CD8-positive, alpha-beta memory T cell (primary cell): Measurements from ENCODE around the gene PACSIN2. TPM values are rescaled to one million over a fixed set of nuclear protein-coding genes. Genes with fewer than 3 reads are reported as not detected.
A peak's percentile ranks its signal among the peaks of the same experiment; 100 is the strongest.

Source experiments
- CTCF ChIA-PET: fragments of 350-600 bp; sonication (Branson Sonifier 250); formaldehyde crosslinking; loops from one replicate; lab custom pipeline; 2021; ENCODE audit warnings: antibody characterized with exemption; lab: Charles Lee
- POLR2A ChIA-PET: fragments of 350-600 bp; sonication (Branson Sonifier 250); formaldehyde crosslinking; loops from one replicate; lab custom pipeline; 2021; ENCODE audit warnings: antibody characterized with exemption; lab: Charles Lee
- DNase-seq, 5 donors: peaks; one replicate each; pipeline versions ENCODE4 v3.0.0 to v3.0.0-alpha.2; 2020 to 2022; ENCODE audit warnings: mixed read lengths in 1 of 5
- H3K27ac ChIP-seq: one replicate; pipeline ENCODE4 v1.7.0; 2013; ENCODE audit warnings: low read depth, mild to moderate bottlenecking, low read length, moderate library complexity
- H3K27me3 ChIP-seq: 2 replicates; pipeline ENCODE4 v1.7.0; 2013; ENCODE audit warnings: low read length, mild to moderate bottlenecking; ENCODE audit not compliant: insufficient read depth, poor library complexity, severe bottlenecking
- H3K36me3 ChIP-seq: 2 replicates; pipeline ENCODE4 v1.7.0; 2013; ENCODE audit warnings: mild to moderate bottlenecking, low read length, moderate library complexity; ENCODE audit not compliant: insufficient read depth
- H3K4me1 ChIP-seq: 2 replicates; pipeline ENCODE4 v1.7.0; 2013; ENCODE audit warnings: mild to moderate bottlenecking, low read length, moderate library complexity; ENCODE audit not compliant: insufficient read depth
- H3K4me3 ChIP-seq: 2 replicates; pipeline ENCODE4 v1.7.0; 2013; ENCODE audit warnings: mild to moderate bottlenecking, low read length
- H3K9me3 ChIP-seq: 2 replicates; pipeline ENCODE4 v1.7.0; 2013; ENCODE audit warnings: mild to moderate bottlenecking, low read length
- H3K27ac Mint-ChIP-seq, 8 donors: one replicate each; pipeline ENCODE4 v1.8.0; 2020 to 2021; ENCODE audit warnings: mixed read lengths in 8 of 8, mild to moderate bottlenecking in 6 of 8, inconsistent platforms in 3 of 8, moderate library complexity in 3 of 8
- H3K27me3 Mint-ChIP-seq, 2 donors: one replicate each; pipeline ENCODE4 v1.8.0; 2020 to 2021; ENCODE audit warnings: mixed read lengths in 2 of 2, mild to moderate bottlenecking in 1 of 2, moderate library complexity in 1 of 2
- H3K36me3 Mint-ChIP-seq, 3 donors: one replicate each; pipeline ENCODE4 v1.8.0; 2020 to 2021; ENCODE audit warnings: mixed read lengths in 3 of 3, inconsistent platforms in 1 of 3, mild to moderate bottlenecking in 1 of 3
- H3K4me1 Mint-ChIP-seq, 3 donors: one replicate each; pipeline ENCODE4 v1.8.0; 2020 to 2021; ENCODE audit warnings: mixed read lengths in 3 of 3, inconsistent platforms in 1 of 3, mild to moderate bottlenecking in 1 of 3
- H3K4me3 Mint-ChIP-seq, 7 donors: one replicate each; pipeline ENCODE4 v1.8.0; 2020 to 2021; ENCODE audit warnings: mixed read lengths in 7 of 7, mild to moderate bottlenecking in 6 of 7, moderate library complexity in 4 of 7, inconsistent platforms in 2 of 7
- H3K9me3 Mint-ChIP-seq, 5 donors: one replicate each; pipeline ENCODE4 v1.8.0; 2020 to 2022; ENCODE audit warnings: mixed read lengths in 5 of 5, mild to moderate bottlenecking in 3 of 5, moderate library complexity in 2 of 5, inconsistent platforms in 1 of 5
- polyA plus RNA-seq: library from polyadenylated mRNA; unstranded; fragments of 300-500 nt; fragmentation: Illumina TruSeq; gene quantifications from one replicate; pipeline ENCODE4 v1.2.3, GENCODE V29; 2021
- total RNA-seq, 2 experiments: library from RNA; stranded (reverse); gene quantifications; one replicate each; pipeline ENCODE4 v1.2.3, GENCODE V29; 2021

Gene PACSIN2
- total and polyA plus RNA-seq, 3 experiments from 2014 or later = 26.3 to 36.5 (median 30.2) TPM

DNA sequence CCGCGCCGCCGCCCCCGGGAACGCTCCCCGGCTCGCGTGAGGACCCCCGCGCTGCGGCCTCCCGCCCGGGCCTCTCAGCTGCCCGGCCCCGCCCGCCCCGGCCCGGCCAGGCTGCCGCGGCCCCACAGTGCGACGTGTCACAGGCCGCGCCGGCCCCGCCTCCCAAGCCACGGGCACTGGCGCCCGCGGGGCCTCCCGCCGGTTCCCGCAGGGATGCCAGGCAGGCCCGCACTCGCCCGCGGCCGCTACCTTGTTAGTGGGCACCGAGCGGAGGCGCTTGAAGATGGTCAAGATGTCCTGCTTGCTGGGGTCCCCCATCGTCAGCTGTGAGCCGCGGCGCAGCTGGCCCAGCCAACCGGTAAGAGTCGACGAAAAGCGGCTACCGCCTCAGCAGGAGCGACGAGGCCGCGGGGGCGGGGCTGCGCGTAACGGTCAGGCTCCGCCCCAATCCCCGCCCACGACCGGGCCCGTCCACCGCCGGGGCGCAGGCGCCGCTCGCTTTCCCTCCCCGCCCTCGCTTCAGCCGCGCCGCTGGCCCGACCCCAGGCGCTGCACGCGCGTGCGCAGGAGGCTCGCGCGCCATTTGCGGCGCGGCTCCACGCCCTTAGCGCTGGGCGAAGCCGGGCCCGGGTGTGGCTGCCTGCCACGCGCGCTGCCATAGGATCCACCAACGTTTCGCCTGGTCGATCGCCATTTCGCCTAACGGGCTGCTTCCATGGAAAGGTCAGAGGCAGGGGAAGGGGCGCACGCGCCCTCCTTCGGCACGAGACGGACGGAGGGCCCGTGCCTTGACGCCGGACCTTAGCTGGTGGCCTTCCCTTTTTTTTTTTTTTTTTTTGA lies 157.9 kb downstream of the PACSIN2 start, which contains the start of gene ARFGAP3:
TSS of gene ARFGAP3 (minus strand) at position 409 of the 840 bp plus-strand sequence. CDS start at position 318, 91 bp downstream.
- Histone ChIP-seq H3K36me3 (no peaks in the 10 kb centered on the region), H3K27ac (peak within 1 kb of the TSS; percentile 88), H3K27me3 (no peaks in the 10 kb centered on the region), H3K9me3 (no peaks in the 10 kb centered on the region), H3K4me3 (peak within 1 kb of the TSS; percentile 90), H3K4me1 (peaks cover 8% of the 10 kb centered on the region)
- ChIA-PET CTCF (interaction anchor here (0.7 to 1.6 kb wide), 4 partner anchors 11 to 287 kb away, joined by 3 to 5 read pairs (median 4); partner anchors contain the start of gene POLDIP3), POLR2A (interaction anchor here (1.0 to 1.9 kb wide), 3 partner anchors 11 to 330 kb away, joined by 3 to 5 read pairs (median 4); partner anchors contain the start of gene PACSIN2)
- H3K4me1 Mint-ChIP-seq = peaks cover 15 to 30% (median 15%) of the 10 kb centered on the region in 3 donors
- H3K27me3 Mint-ChIP-seq = no peaks in the 10 kb centered on the region
- H3K9me3 Mint-ChIP-seq = no peaks in the 10 kb centered on the region
- DNase-seq = peak; percentile 92 to 97 (median 94)
- peak within 1 kb of the TSS; percentile 72 to 99 (median 93) for H3K27ac Mint-ChIP-seq
- H3K4me3 Mint-ChIP-seq = peak within 1 kb of the TSS; percentile 82 to 97 (median 90)
- peaks cover 0 to 3% (median 0%) of the 10 kb centered on the region in 3 donors for H3K36me3 Mint-ChIP-seq

DNA sequence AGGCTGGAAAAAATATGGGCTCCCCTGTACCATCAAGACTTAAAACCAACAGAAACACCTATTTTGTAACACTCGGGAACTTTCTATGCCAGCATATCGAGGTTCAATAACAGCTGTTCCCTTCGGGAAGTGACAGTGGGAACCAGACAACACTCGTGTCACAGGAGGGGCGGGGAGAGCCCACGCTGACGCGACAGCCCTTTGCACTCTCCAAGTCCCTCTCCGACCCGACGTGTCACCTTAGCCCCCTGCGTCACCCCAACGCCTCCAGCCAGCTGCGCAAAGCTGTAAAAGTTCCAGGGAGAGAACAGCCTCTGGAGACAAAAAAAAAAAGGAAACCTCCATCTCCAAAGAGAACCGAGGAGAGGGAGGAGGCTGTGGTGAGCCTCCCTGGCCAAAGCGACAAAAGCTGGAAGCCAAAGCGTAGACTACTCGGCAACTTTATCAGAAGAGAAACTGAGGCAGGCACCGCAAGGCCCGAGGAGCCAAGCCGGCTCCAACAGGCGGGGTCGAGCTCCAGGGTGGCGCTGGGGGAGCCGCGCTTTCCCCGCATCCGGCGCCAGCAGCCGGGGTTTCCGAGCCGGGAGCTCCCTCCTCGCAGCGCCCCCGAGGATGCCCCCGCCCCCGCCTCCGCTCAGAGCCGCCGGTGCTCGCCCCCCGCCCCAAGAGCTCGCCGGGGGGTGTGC lies 158.6 kb downstream of the PACSIN2 start:
- Mint-ChIP-seq H3K9me3 (no peaks in the 10 kb centered on the region), H3K4me3 (peak overlapping the region; percentile 82 to 97 (median 90)), H3K27me3 (no peaks in the 10 kb centered on the region), H3K27ac (peak overlapping the region; percentile 64 to 99 (median 93)), H3K4me1 (peaks cover 16 to 34% (median 16%) of the 10 kb centered on the region in 3 donors), H3K36me3 (peaks cover 0 to 3% (median 0%) of the 10 kb centered on the region in 3 donors)
- peak overlapping the region; percentile 88 for H3K27ac ChIP-seq
- H3K9me3 ChIP-seq = no peaks in the 10 kb centered on the region
- no peaks in the 10 kb centered on the region for H3K36me3 ChIP-seq
- no peaks in the 10 kb centered on the region for H3K27me3 ChIP-seq
- peaks cover 8% of the 10 kb centered on the region for H3K4me1 ChIP-seq
- ChIA-PET POLR2A (interaction anchor here (0.6 to 1.9 kb wide), 4 partner anchors 11 to 671 kb away, joined by 3 to 5 read pairs (median 4); partner anchors contain the start of gene PACSIN2), CTCF (interaction anchor here (0.7 to 1.6 kb wide), 3 partner anchors 11 to 288 kb away, joined by 3 to 5 read pairs (median 4); partner anchors contain the start of gene POLDIP3)
- peak in 4 of 5 donors; percentile 30 to 59 (median 57) for DNase-seq
- peak overlapping the region; percentile 90 for H3K4me3 ChIP-seq

DNA sequence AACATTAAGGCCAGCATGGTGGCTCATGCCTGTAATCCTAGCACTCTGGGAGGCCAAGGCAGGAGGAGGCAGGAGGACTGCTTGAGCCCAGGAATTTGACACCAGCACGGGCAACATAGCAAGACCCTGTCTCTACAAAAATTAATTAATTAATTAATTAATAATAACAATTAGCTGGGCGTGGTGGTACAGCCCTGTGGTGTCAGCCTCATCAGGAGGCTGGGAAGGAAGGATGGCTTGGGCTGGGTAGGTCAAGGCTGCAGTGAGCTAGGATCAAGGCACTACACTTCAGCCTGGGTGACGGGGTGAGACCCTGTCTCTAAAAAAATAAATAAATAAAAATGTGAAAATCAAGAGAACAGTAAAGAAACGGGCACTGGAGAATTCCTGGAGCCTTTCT lies 159.2 kb downstream of the PACSIN2 start:
- H3K36me3 ChIP-seq = no peaks in the 10 kb centered on the region
- H3K4me1 ChIP-seq = peaks cover 8% of the 10 kb centered on the region
- peaks cover 0 to 3% (median 0%) of the 10 kb centered on the region in 3 donors for H3K36me3 Mint-ChIP-seq
- H3K4me3 Mint-ChIP-seq = peak overlapping the region; percentile 82 to 97 (median 90)
- ChIA-PET POLR2A (interaction anchor here (0.6 to 1.1 kb wide), 2 partner anchors 332 to 671 kb away, joined by 3 read pairs; no protein-coding TSS in a partner anchor), CTCF (no interaction called here)
- no peaks in the 10 kb centered on the region for H3K27me3 ChIP-seq
- peaks cover 20 to 39% (median 22%) of the 10 kb centered on the region in 3 donors for H3K4me1 Mint-ChIP-seq
- no peak for DNase-seq
- H3K27ac Mint-ChIP-seq = peak overlapping the region; percentile 64 to 99 (median 93)
- H3K9me3 ChIP-seq = no peaks in the 10 kb centered on the region
- H3K4me3 ChIP-seq = no peak overlapping the region
- H3K27me3 Mint-ChIP-seq = no peaks in the 10 kb centered on the region
- H3K9me3 Mint-ChIP-seq = no peaks in the 10 kb centered on the region
- peak overlapping the region; percentile 88 for H3K27ac ChIP-seq

DNA sequence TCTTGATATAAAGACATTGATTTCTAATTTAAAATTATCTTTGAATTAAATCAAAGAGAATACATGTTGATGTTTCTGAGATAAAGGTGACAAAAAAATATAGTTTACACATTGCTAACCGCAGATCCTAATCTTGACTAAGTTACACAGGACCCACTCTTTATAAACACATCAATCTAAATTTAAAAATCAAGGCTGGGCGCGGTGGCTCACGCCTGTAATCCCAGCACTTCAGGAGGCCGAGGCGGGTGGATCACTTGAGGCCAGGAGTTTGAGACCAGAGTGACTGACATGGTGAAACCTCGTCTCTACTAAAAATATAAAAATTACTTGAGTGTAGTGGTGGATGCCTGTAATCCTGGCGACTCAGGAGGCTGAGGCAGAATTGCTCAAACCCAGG lies 159.7 kb downstream of the PACSIN2 start:
- Histone ChIP-seq H3K36me3 (no peaks in the 10 kb centered on the region), H3K27ac (no peak overlapping the region), H3K4me1 (peaks cover 8% of the 10 kb centered on the region), H3K9me3 (no peaks in the 10 kb centered on the region), H3K4me3 (no peak overlapping the region), H3K27me3 (no peaks in the 10 kb centered on the region)
- H3K4me3 Mint-ChIP-seq = peak overlapping the region; percentile 60 to 90 (median 75)
- ChIA-PET CTCF (no interaction called here), POLR2A (no interaction called here)
- H3K9me3 Mint-ChIP-seq = no peaks in the 10 kb centered on the region
- peaks cover 23 to 42% (median 27%) of the 10 kb centered on the region in 3 donors for H3K4me1 Mint-ChIP-seq
- H3K27ac Mint-ChIP-seq = peak overlapping the region in 7 of 8 donors; percentile 21 to 88 (median 76)
- peaks cover 0 to 5% (median 2%) of the 10 kb centered on the region in 3 donors for H3K36me3 Mint-ChIP-seq
- DNase-seq = no peak
- H3K27me3 Mint-ChIP-seq = no peaks in the 10 kb centered on the region

DNA sequence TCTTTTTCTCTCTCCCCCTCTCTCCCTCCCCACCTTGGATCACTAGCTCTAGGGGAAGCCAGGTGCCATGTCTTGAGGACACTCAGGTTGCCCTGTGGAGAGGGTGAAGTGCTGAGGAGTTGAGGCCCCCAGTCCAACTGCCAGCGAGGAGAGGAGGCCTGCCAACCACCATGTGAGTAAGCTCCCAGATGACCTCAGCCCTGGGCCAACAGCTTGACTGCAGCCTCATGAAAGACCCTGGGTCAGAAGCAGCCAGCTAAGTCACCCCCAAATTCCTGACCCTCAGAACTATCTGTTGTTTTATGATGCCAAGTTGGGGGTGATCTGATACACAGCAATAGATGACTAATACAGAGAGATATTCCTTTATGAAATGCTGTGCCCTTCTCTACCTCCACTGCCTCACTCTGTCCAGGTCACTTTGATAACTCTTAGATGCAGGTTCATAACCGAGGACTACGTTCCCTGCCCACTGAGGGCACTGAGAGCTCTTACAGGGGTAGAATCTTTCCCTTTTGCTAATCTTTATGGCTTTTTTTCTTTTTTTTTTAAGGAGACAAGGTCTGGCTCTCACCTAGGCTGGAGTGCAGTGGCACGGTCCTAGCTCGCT lies 165.9 kb downstream of the PACSIN2 start:
- CTCF ChIA-PET = interaction anchor here (0.8 to 1.3 kb wide), 2 partner anchors 19 to 185 kb away, joined by 3 to 6 read pairs; no protein-coding TSS in a partner anchor
- H3K27me3 Mint-ChIP-seq = no peaks in the 10 kb centered on the region
- H3K27ac Mint-ChIP-seq = no peak overlapping the region
- H3K27me3 ChIP-seq = no peaks in the 10 kb centered on the region
- H3K36me3 ChIP-seq = peaks cover 5% of the 10 kb centered on the region
- peaks cover 17 to 38% (median 36%) of the 10 kb centered on the region in 3 donors for H3K4me1 Mint-ChIP-seq
- no peak for DNase-seq
- POLR2A ChIA-PET = interaction anchor here (0.6 kb wide), 1 partner anchor 352 kb away, joined by 3 read pairs; no protein-coding TSS in a partner anchor
- H3K4me1 ChIP-seq = no peaks in the 10 kb centered on the region
- H3K9me3 ChIP-seq = no peaks in the 10 kb centered on the region
- peaks cover 5 to 32% (median 12%) of the 10 kb centered on the region in 3 donors for H3K36me3 Mint-ChIP-seq
- H3K27ac ChIP-seq = no peak overlapping the region
- no peaks in the 10 kb centered on the region for H3K9me3 Mint-ChIP-seq
- no peak overlapping the region for H3K4me3 ChIP-seq
- H3K4me3 Mint-ChIP-seq = no peak overlapping the region

DNA sequence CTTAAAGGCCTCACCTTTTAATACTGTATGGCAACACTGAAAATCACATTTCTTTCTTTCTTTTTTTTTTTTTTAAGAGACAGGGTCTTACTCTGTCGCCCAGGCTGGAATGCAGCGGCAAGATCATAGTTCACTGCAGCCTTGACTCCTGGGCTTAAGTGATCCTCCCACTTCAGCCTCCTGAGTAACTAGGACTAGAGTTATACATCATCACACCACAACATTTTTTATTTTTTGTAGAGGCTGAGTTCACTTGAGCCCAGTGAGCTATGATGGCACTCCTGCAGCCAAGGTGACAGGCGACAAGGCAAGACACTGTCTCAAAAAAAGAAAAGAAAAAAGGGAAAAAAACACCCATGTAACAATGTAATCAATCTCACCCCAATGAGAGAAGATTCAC lies 167.8 kb downstream of the PACSIN2 start:
- H3K27me3 ChIP-seq = no peaks in the 10 kb centered on the region
- no peaks in the 10 kb centered on the region for H3K9me3 ChIP-seq
- DNase-seq = no peak
- Mint-ChIP-seq H3K4me3 (no peak overlapping the region), H3K9me3 (no peaks in the 10 kb centered on the region), H3K27me3 (no peaks in the 10 kb centered on the region), H3K4me1 (peaks cover 27 to 51% (median 51%) of the 10 kb centered on the region in 3 donors), H3K36me3 (peaks cover 5 to 48% (median 17%) of the 10 kb centered on the region in 3 donors), H3K27ac (no peak overlapping the region)
- ChIA-PET POLR2A (interaction anchor here (0.6 kb wide), 1 partner anchor 338 kb away, joined by 3 read pairs; no protein-coding TSS in a partner anchor), CTCF (no interaction called here)
- H3K27ac ChIP-seq = no peak overlapping the region
- H3K36me3 ChIP-seq = peaks cover 5% of the 10 kb centered on the region
- H3K4me1 ChIP-seq = no peaks in the 10 kb centered on the region
- no peak overlapping the region for H3K4me3 ChIP-seq

DNA sequence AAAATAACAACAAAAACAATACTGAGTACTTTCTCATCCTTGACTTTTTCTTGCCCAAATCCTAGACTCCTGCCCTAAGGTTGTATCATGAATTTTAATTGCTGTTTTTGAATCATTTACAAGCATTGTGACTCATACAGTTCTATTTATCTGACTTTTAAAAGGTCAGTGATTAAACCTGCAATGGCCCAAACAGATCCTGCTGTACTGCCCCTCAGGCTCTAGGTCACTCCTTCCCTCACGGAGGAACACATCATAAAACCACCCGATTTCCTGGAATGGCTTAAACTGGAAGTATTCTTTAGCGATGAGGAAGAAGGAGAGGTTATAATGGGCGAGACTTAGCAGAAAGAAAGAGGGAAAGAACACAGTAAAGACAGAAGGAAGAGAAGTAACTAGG lies 170.2 kb downstream of the PACSIN2 start:
- Mint-ChIP-seq H3K9me3 (no peaks in the 10 kb centered on the region), H3K27me3 (no peaks in the 10 kb centered on the region), H3K36me3 (peaks cover 5 to 64% (median 17%) of the 10 kb centered on the region in 3 donors), H3K4me1 (peaks cover 30 to 49% (median 41%) of the 10 kb centered on the region in 3 donors), H3K27ac (peak overlapping the region in 3 of 8 donors; percentile 18 to 68 (median 56)), H3K4me3 (no peak overlapping the region)
- DNase-seq = no peak
- no peak overlapping the region for H3K27ac ChIP-seq
- no peak overlapping the region for H3K4me3 ChIP-seq
- no peaks in the 10 kb centered on the region for H3K4me1 ChIP-seq
- ChIA-PET POLR2A (no interaction called here), CTCF (no interaction called here)
- H3K27me3 ChIP-seq = no peaks in the 10 kb centered on the region
- no peaks in the 10 kb centered on the region for H3K9me3 ChIP-seq
- peaks cover 11% of the 10 kb centered on the region for H3K36me3 ChIP-seq
